ENCODE data around the gene NSG1. TPM values are rescaled to one million over a fixed set of nuclear protein-coding genes. Genes with fewer than 3 reads are reported as not detected.

The NSG1 gene, protein sequence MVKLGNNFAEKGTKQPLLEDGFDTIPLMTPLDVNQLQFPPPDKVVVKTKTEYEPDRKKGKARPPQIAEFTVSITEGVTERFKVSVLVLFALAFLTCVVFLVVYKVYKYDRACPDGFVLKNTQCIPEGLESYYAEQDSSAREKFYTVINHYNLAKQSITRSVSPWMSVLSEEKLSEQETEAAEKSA
- 0.88 to 1.5 TPM (median 1.2 TPM) in 5 replicates for total RNA-seq (2022; extraction: Qiagen RNA extraction; ENCODE audit: low read depth)

DNA sequence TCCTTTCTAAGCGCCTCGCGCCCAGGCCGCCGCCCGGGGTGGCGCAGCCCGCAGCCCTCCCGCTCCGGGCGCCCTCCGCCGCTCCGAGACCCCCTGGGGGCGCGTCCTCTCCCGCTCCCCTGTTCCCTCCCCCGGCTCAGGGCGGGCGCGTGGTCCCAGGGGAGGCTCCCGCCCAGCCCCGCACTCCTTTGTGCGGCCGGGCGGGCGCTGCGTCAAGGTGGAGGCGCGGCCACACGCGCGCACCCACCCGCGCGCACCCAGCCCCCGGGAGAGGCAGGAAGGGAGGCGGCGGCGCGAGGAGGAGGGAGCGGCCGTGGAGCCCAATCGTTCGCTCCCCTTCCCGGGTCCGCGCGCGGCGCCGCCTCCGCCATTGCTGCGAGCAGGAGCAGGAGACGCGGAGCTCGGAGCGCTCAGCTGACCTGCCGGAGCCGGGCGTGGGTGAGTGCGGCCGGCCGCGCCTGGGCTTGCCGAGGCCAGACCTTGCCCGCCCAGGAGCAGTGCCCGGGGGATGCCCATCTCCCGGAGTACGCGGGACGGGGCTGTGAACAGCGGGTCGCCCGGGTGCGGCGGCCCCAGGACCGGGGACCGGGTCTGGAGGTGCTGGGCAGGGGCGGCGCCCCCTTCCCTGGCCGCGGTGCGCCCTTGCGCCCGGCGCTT is at the start of gene NSG1:
TSS of gene NSG1 (plus strand) at position 367 of the 657 bp plus-strand sequence. CDS start 528 bp downstream, outside the sequence.

Other genes starting within 250 kb of the NSG1 start
- gene OTOP1, start 160.2 kb upstream of the NSG1 start, total RNA-seq (2022; extraction: Qiagen RNA extraction; ENCODE audit: low read depth): not detected in 5 replicates
- gene TMEM128, start 138.9 kb upstream of the NSG1 start, total RNA-seq (2022; extraction: Qiagen RNA extraction; ENCODE audit: low read depth): 7.3 to 12.4 TPM (median 11.3 TPM) in 5 replicates
- gene LYAR, start 96.9 kb upstream of the NSG1 start, total RNA-seq (2022; extraction: Qiagen RNA extraction; ENCODE audit: low read depth): 28.2 to 41.1 TPM (median 32.7 TPM) in 5 replicates
- 2.1 to 3.1 TPM (median 2.7 TPM) in 5 replicates for gene ZBTB49, start 96.9 kb upstream of the NSG1 start, total RNA-seq (2022; extraction: Qiagen RNA extraction; ENCODE audit: low read depth)
- gene STX18, start 154.9 kb downstream of the NSG1 start, total RNA-seq (2022; extraction: Qiagen RNA extraction; ENCODE audit: low read depth): 17.0 to 25.0 TPM (median 21.5 TPM) in 5 replicates